ENCODE measurements around the gene SLC25A4.

SLC25A4 gene

DNA sequence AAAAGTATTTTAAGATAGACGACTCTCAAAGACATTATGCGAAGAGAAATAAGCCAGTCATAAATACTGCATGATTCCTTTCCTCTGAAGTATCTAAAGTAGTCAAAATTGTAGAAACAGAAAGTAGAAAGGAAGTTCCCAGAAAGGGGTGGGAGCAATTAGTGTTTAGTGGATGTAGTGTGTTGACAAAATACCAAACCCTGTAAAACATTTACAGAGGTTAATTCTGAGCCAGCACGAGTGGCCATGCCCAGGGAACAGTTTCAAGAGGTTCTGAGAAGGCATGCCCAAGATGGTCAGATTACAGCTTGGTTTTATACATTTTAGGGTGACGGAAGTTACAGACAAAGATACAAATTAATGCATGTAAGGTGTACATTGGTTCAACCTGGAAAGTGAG lies 34.4 kb upstream of the SLC25A4 start:
- TF ChIP-seq ZNF830 (tag by site-specific recombination; IDR thresholded peaks at IDR 0.05; ENCODE audit: low read depth) = no peak
- no peak for TF ChIP-seq ZNF626 (tag by site-specific recombination; IDR thresholded peaks at IDR 0.05)
- TF ChIP-seq, protein P1, sequence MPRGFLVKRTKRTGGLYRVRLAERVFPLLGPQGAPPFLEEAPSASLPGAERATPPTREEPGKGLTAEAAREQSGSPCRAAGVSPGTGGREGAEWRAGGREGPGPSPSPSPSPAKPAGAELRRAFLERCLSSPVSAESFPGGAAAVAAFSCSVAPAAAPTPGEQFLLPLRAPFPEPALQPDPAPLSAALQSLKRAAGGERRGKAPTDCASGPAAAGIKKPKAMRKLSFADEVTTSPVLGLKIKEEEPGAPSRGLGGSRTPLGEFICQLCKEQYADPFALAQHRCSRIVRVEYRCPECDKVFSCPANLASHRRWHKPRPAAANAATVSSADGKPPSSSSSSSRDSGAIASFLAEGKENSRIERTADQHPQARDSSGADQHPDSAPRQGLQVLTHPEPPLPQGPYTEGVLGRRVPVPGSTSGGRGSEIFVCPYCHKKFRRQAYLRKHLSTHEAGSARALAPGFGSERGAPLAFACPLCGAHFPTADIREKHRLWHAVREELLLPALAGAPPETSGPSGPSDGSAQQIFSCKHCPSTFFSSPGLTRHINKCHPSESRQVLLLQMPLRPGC (tag by site-specific recombination; IDR thresholded peaks at IDR 0.05) = no peak
- no peak for TF ChIP-seq ZSCAN30 (tag by site-specific recombination; IDR thresholded peaks at IDR 0.05)
- no peak for TF ChIP-seq ZSCAN16 (tag by site-specific recombination; IDR thresholded peaks at IDR 0.05)
- TF ChIP-seq, protein P2, sequence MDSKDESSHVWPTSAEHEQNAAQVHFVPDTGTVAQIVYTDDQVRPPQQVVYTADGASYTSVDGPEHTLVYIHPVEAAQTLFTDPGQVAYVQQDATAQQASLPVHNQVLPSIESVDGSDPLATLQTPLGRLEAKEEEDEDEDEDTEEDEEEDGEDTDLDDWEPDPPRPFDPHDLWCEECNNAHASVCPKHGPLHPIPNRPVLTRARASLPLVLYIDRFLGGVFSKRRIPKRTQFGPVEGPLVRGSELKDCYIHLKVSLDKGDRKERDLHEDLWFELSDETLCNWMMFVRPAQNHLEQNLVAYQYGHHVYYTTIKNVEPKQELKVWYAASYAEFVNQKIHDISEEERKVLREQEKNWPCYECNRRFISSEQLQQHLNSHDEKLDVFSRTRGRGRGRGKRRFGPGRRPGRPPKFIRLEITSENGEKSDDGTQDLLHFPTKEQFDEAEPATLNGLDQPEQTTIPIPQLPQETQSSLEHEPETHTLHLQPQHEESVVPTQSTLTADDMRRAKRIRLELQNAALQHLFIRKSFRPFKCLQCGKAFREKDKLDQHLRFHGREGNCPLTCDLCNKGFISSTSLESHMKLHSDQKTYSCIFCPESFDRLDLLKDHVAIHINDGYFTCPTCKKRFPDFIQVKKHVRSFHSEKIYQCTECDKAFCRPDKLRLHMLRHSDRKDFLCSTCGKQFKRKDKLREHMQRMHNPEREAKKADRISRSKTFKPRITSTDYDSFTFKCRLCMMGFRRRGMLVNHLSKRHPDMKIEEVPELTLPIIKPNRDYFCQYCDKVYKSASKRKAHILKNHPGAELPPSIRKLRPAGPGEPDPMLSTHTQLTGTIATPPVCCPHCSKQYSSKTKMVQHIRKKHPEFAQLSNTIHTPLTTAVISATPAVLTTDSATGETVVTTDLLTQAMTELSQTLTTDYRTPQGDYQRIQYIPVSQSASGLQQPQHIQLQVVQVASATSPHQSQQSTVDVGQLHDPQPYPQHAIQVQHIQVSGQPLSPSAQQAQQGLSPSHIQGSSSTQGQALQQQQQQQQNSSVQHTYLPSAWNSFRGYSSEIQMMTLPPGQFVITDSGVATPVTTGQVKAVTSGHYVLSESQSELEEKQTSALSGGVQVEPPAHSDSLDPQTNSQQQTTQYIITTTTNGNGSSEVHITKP (tag by site-specific recombination; IDR thresholded peaks at IDR 0.05) = no peak
- no peak for TF ChIP-seq ZNF19 (tag by site-specific recombination; IDR thresholded peaks at IDR 0.05; ENCODE audit: low read depth)
- no peak for TF ChIP-seq YY2 (tag by site-specific recombination; IDR thresholded peaks at IDR 0.05)
- no peak for TF ChIP-seq ZNF76 (tag by site-specific recombination; IDR thresholded peaks at IDR 0.05; ENCODE audit: borderline replicate concordance, low read depth)
- no peak for TF ChIP-seq HOXC10 (CRISPR knock-in tag; IDR thresholded peaks at IDR 0.05)
- no peak for TF ChIP-seq ZNF600 (tag by site-specific recombination; IDR thresholded peaks at IDR 0.05)
- TF ChIP-seq ZNF404 (tag by site-specific recombination; IDR thresholded peaks at IDR 0.05) = no peak
- no peak for TF ChIP-seq BCL11B (tag by site-specific recombination; IDR thresholded peaks at IDR 0.05; ENCODE audit: low read depth)
- POLR2A ChIA-PET = no interaction called here
- Histone ChIP-seq H3K36me3 (ENCODE audit: control insufficient read depth in 2 of 2, insufficient read depth in 1 of 2, low read length in 2 of 2) (no peaks in the 10 kb centered on the region), H3K4me1 (ENCODE audit: control insufficient read depth, insufficient read depth, low read length) (no peaks in the 10 kb centered on the region), H3K4me3 (ENCODE audit: low read depth, low read length) (no peak overlapping the region), H3K27ac (ENCODE audit: extremely low read depth, low read depth, low read length) (no peak overlapping the region), H3K9me3 (ENCODE audit: control insufficient read depth, insufficient read depth, low read depth, low read length) (no peaks in the 10 kb centered on the region)
- CTCF ChIA-PET = no interaction called here

DNA sequence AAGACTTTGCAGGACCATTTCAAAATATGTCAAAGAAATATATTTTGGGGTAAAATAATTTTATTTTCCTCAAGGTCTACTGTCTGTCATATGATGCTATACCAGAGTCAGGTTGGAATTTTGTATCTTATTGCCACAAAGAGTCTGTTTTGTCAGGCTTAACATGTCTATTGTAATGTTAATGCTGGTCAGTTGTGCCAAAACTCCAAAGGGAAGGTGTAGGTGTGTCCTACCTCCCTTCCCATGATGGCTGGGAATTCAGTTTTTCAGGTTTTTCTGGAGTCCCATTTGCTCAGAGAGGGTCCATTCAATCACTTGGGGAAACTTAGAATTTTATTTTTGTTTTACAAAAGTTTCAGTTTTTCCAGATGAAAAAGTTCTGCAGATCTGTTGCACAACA lies 33.3 kb upstream of the SLC25A4 start:
- CTCF ChIA-PET = interaction anchor here (1.0 kb wide), 1 partner anchor 70 kb away, joined by 4 read pairs; no protein-coding TSS in a partner anchor
- POLR2A ChIA-PET = no interaction called here
- no peak overlapping the region for H3K27ac ChIP-seq (ENCODE audit: extremely low read depth, low read depth, low read length)
- TF ChIP-seq ZNF10 (tag by site-specific recombination; IDR thresholded peaks at IDR 0.05) (no peak), ZFP37 (tag by site-specific recombination; IDR thresholded peaks at IDR 0.05) (no peak), ZNF768 (tag by site-specific recombination; IDR thresholded peaks at IDR 0.05) (no peak), ZNF664 (tag by site-specific recombination; IDR thresholded peaks at IDR 0.05) (no peak), SCRT1 (tag by site-specific recombination; IDR thresholded peaks at IDR 0.05; ENCODE audit: borderline replicate concordance) (no peak), RBAK (tag by site-specific recombination; IDR thresholded peaks at IDR 0.05) (no peak), ZNF571 (tag by site-specific recombination; IDR thresholded peaks at IDR 0.05) (no peak), ZNF324 (tag by site-specific recombination; IDR thresholded peaks at IDR 0.05) (no peak), ZBTB20 (tag by site-specific recombination; IDR thresholded peaks at IDR 0.05) (no peak), ZNF350 (tag by site-specific recombination; IDR thresholded peaks at IDR 0.05) (no peak), ZNF830 (tag by site-specific recombination; IDR thresholded peaks at IDR 0.05; ENCODE audit: low read depth) (no peak), ZNF510 (tag by site-specific recombination; IDR thresholded peaks at IDR 0.05; ENCODE audit: insufficient replicate concordance) (no peak)
- TF ChIP-seq, protein P3, sequence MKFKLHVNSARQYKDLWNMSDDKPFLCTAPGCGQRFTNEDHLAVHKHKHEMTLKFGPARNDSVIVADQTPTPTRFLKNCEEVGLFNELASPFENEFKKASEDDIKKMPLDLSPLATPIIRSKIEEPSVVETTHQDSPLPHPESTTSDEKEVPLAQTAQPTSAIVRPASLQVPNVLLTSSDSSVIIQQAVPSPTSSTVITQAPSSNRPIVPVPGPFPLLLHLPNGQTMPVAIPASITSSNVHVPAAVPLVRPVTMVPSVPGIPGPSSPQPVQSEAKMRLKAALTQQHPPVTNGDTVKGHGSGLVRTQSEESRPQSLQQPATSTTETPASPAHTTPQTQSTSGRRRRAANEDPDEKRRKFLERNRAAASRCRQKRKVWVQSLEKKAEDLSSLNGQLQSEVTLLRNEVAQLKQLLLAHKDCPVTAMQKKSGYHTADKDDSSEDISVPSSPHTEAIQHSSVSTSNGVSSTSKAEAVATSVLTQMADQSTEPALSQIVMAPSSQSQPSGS (tag by site-specific recombination; IDR thresholded peaks at IDR 0.05; ENCODE audit: low read depth) = no peak
- TF ChIP-seq, protein P4, sequence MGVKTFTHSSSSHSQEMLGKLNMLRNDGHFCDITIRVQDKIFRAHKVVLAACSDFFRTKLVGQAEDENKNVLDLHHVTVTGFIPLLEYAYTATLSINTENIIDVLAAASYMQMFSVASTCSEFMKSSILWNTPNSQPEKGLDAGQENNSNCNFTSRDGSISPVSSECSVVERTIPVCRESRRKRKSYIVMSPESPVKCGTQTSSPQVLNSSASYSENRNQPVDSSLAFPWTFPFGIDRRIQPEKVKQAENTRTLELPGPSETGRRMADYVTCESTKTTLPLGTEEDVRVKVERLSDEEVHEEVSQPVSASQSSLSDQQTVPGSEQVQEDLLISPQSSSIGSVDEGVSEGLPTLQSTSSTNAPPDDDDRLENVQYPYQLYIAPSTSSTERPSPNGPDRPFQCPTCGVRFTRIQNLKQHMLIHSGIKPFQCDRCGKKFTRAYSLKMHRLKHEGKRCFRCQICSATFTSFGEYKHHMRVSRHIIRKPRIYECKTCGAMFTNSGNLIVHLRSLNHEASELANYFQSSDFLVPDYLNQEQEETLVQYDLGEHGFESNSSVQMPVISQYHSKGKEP (tag by site-specific recombination; IDR thresholded peaks at IDR 0.05) = no peak

More for the DNA sequence above, 33.3 kb upstream of the SLC25A4 start:
- Histone ChIP-seq H3K36me3 (ENCODE audit: control insufficient read depth in 2 of 2, insufficient read depth in 1 of 2, low read length in 2 of 2) (no peaks in the 10 kb centered on the region), H3K4me3 (ENCODE audit: low read depth, low read length) (no peak overlapping the region), H3K4me1 (ENCODE audit: control insufficient read depth, insufficient read depth, low read length) (no peaks in the 10 kb centered on the region), H3K9me3 (ENCODE audit: control insufficient read depth, insufficient read depth, low read depth, low read length) (no peaks in the 10 kb centered on the region)
